Astrocyte (in vitro differentiated cells and primary cell): Measurements from ENCODE around the gene MRPL12. TPM values are rescaled to one million over a fixed set of nuclear protein-coding genes. Genes with fewer than 3 reads are reported as not detected.
A peak's percentile ranks its signal among the peaks of the same experiment; 100 is the strongest.

Experiments
- DNase-seq: peaks from one replicate; pipeline ENCODE4 v3.0.0-alpha.2; 2010; ENCODE audit warnings: low read depth
- FAIRE-seq: peaks from 2 replicates; lab custom pipeline; 2011; peaks lifted over from hg19 to GRCh38; lab: Jason Lieb, UNC
- H2AFZ ChIP-seq: 2 replicates; pipeline ENCODE4 v1.6.0; 2012; ENCODE audit warnings: low read depth, low read length, inconsistent platforms
- H3K27ac ChIP-seq: 2 replicates; pipeline ENCODE4 v1.5.1; 2011; ENCODE audit warnings: low read depth, low read length, inconsistent platforms
- H3K27me3 ChIP-seq: 2 replicates; pipeline ENCODE4 v1.6.0; 2011; ENCODE audit warnings: low read length, inconsistent platforms; ENCODE audit not compliant: insufficient read depth
- H3K36me3 ChIP-seq: 2 replicates; pipeline ENCODE4 v1.5.1; 2011; ENCODE audit warnings: low read length, inconsistent platforms; ENCODE audit not compliant: insufficient read depth
- H3K4me1 ChIP-seq: 2 replicates; pipeline ENCODE4 v1.5.1; 2011; ENCODE audit warnings: low read length, inconsistent platforms; ENCODE audit not compliant: insufficient read depth
- H3K4me2 ChIP-seq: 2 replicates; pipeline ENCODE4 v1.6.0; 2012; ENCODE audit warnings: low read length, inconsistent platforms
- H3K4me3 ChIP-seq: 2 replicates; pipeline ENCODE4 v1.5.1; 2011; ENCODE audit warnings: low read depth, mild to moderate bottlenecking, low read length, inconsistent platforms; ENCODE audit not compliant: insufficient read depth
- H3K79me2 ChIP-seq: 2 replicates; pipeline ENCODE4 v1.6.0; 2012; ENCODE audit warnings: mild to moderate bottlenecking, low read length, inconsistent platforms; ENCODE audit not compliant: insufficient read depth
- H3K9ac ChIP-seq: 2 replicates; pipeline ENCODE4 v1.6.0; 2012; ENCODE audit warnings: mild to moderate bottlenecking, low read length, inconsistent platforms
- H3K9me3 ChIP-seq: 2 replicates; pipeline ENCODE4 v1.5.1; 2012; ENCODE audit warnings: low read depth, mild to moderate bottlenecking, low read length, inconsistent platforms; ENCODE audit not compliant: insufficient read depth
- H4K20me1 ChIP-seq: 2 replicates; pipeline ENCODE4 v1.6.0; 2012; ENCODE audit warnings: low read length, inconsistent platforms; ENCODE audit not compliant: insufficient read depth
- H3K27ac Mint-ChIP-seq: one replicate; pipeline ENCODE4 v1.8.0; 2021; ENCODE audit warnings: mild to moderate bottlenecking, mixed read lengths; ENCODE audit not compliant: unreplicated experiment
- H3K27me3 Mint-ChIP-seq: one replicate; pipeline ENCODE4 v1.8.0; 2021; ENCODE audit warnings: low read depth, mixed read lengths; ENCODE audit not compliant: unreplicated experiment
- H3K36me3 Mint-ChIP-seq: one replicate; pipeline ENCODE4 v1.8.0; 2021; ENCODE audit warnings: low read depth, mixed read lengths; ENCODE audit not compliant: unreplicated experiment
- H3K4me1 Mint-ChIP-seq: one replicate; pipeline ENCODE4 v1.8.0; 2021; ENCODE audit warnings: low read depth, mixed read lengths; ENCODE audit not compliant: unreplicated experiment
- H3K4me3 Mint-ChIP-seq: one replicate; pipeline ENCODE4 v1.8.0; 2021; ENCODE audit warnings: mild to moderate bottlenecking, moderate library complexity, mixed read lengths; ENCODE audit not compliant: unreplicated experiment
- H3K9me3 Mint-ChIP-seq: one replicate; pipeline ENCODE4 v1.8.0; 2021; ENCODE audit warnings: mild to moderate bottlenecking, mixed read lengths; ENCODE audit not compliant: unreplicated experiment
- EZH2 ChIP-seq: IDR thresholded peaks from 2 replicates; pipeline ENCODE4 v1.6.1; 2012; ENCODE audit warnings: mild to moderate bottlenecking, low read length, inconsistent platforms; ENCODE audit not compliant: insufficient read depth
- total RNA-seq: library from RNA; stranded (reverse); gene quantifications from 2 replicates; pipeline ENCODE4 v1.2.1, GENCODE V29; 2021
- TF ChIP-seq, protein P1 (sequence below): IDR thresholded peaks from 2 replicates; pipeline ENCODE4 v1.5.1; 2011; ENCODE audit warnings: low read depth, mild to moderate bottlenecking, inconsistent platforms, low read length, moderate library complexity; ENCODE audit not compliant: insufficient read depth

Gene MRPL12
- total RNA-seq, 1 donor from 2014 or later = 69.9 TPM

GRCh38 chr17:81713556-81714411, 10.6 kb downstream of the MRPL12 start:
- Histone ChIP-seq H3K4me1 (peaks cover 34% of the 10 kb centered on the region), H3K4me3 (no peak overlapping the region), H3K9ac (no peak overlapping the region), H3K9me3 (no peaks in the 10 kb centered on the region), H4K20me1 (peaks cover 27% of the 10 kb centered on the region), H3K27ac (no peak overlapping the region), H3K4me2 (peak overlapping the region; percentile 89), H3K27me3 (no peaks in the 10 kb centered on the region), H3K79me2 (peaks cover 13% of the 10 kb centered on the region), H3K36me3 (no peaks in the 10 kb centered on the region), H2AFZ (no peak overlapping the region)
- peaks cover 2% of the 10 kb centered on the region for H3K36me3 Mint-ChIP-seq
- H3K4me1 Mint-ChIP-seq = peaks cover 7% of the 10 kb centered on the region
- TF ChIP-seq EZH2 = no peak
- TF ChIP-seq, protein P1, sequence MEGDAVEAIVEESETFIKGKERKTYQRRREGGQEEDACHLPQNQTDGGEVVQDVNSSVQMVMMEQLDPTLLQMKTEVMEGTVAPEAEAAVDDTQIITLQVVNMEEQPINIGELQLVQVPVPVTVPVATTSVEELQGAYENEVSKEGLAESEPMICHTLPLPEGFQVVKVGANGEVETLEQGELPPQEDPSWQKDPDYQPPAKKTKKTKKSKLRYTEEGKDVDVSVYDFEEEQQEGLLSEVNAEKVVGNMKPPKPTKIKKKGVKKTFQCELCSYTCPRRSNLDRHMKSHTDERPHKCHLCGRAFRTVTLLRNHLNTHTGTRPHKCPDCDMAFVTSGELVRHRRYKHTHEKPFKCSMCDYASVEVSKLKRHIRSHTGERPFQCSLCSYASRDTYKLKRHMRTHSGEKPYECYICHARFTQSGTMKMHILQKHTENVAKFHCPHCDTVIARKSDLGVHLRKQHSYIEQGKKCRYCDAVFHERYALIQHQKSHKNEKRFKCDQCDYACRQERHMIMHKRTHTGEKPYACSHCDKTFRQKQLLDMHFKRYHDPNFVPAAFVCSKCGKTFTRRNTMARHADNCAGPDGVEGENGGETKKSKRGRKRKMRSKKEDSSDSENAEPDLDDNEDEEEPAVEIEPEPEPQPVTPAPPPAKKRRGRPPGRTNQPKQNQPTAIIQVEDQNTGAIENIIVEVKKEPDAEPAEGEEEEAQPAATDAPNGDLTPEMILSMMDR = no peak
- H3K9me3 Mint-ChIP-seq = no peaks in the 10 kb centered on the region
- no peaks in the 10 kb centered on the region for H3K27me3 Mint-ChIP-seq
- peak overlapping the region; percentile 85 for H3K4me3 Mint-ChIP-seq
- no peak for FAIRE-seq
- DNase-seq = no peak
- H3K27ac Mint-ChIP-seq = no peak overlapping the region

GRCh38 chr17:81714412-81715106, 11.4 kb downstream of the MRPL12 start:
- H3K27ac ChIP-seq = no peak overlapping the region
- Mint-ChIP-seq H3K27ac (no peak overlapping the region), H3K36me3 (no peaks in the 10 kb centered on the region), H3K27me3 (no peaks in the 10 kb centered on the region), H3K4me1 (peaks cover 7% of the 10 kb centered on the region), H3K4me3 (no peak overlapping the region), H3K9me3 (no peaks in the 10 kb centered on the region)
- H3K27me3 ChIP-seq = no peaks in the 10 kb centered on the region
- H4K20me1 ChIP-seq = peaks cover 26% of the 10 kb centered on the region
- H3K4me3 ChIP-seq = no peak overlapping the region
- no peaks in the 10 kb centered on the region for H3K36me3 ChIP-seq
- H3K9ac ChIP-seq = no peak overlapping the region
- TF ChIP-seq, protein P1 = no peak
- no peak for TF ChIP-seq EZH2
- H3K4me1 ChIP-seq = peaks cover 34% of the 10 kb centered on the region
- no peaks in the 10 kb centered on the region for H3K9me3 ChIP-seq
- H3K79me2 ChIP-seq = peaks cover 13% of the 10 kb centered on the region
- DNase-seq (no peak), FAIRE-seq (no peak)
- no peak overlapping the region for H3K4me2 ChIP-seq
- no peak overlapping the region for H2AFZ ChIP-seq
